Heart right ventricle (tissue), 16 donors: ENCODE data around the gene ZNF28. TPM values are rescaled to one million over a fixed set of nuclear protein-coding genes. Genes with fewer than 3 reads are reported as not detected.
"Not testable (repeated sequence)": the region's sequence is repeated elsewhere in the genome, so short reads cannot be mapped to it uniquely, and the experiment has no call there.

Experiments
- ATAC-seq, 8 donors: fragments of 200-7000 bp; cut with Tn5 transposase; one replicate each; pipeline ENCODE4 v1.9.1; 2020; ENCODE audit warnings: mild to moderate bottlenecking in 8 of 8, moderate library complexity in 8 of 8, moderate number of reproducible peaks in 1 of 8
- DNase-seq, 2 donors: peaks; one replicate each; pipeline ENCODE4 v3.0.0-alpha.2; 2020
- H3K27ac ChIP-seq, 10 donors: fragments of 200-600 bp; sonication (generic) in 2 of 10; one replicate each; pipeline versions ENCODE4 v1.5.0 to v1.8.0; 2020 to 2022; ENCODE audit warnings: mild to moderate bottlenecking in 3 of 10
- H3K27me3 ChIP-seq, 7 donors: fragments of 200-600 bp; one replicate each; pipeline ENCODE4 v1.8.0; 2021 to 2022; ENCODE audit warnings: mild to moderate bottlenecking in 2 of 7
- H3K36me3 ChIP-seq, 9 donors: fragments of 200-600 bp; sonication (generic) in 1 of 9; one replicate each; pipeline versions ENCODE4 v1.5.0 to v1.8.0; 2020 to 2022; ENCODE audit warnings: mild to moderate bottlenecking in 2 of 9
- H3K4me1 ChIP-seq, 9 donors: fragments of 200-600 bp; sonication (generic) in 1 of 9; one replicate each; pipeline versions ENCODE4 v1.5.0 to v1.8.0; 2020 to 2022; ENCODE audit warnings: mild to moderate bottlenecking in 4 of 9
- H3K4me3 ChIP-seq, 10 donors: fragments of 200-600 bp; sonication (generic) in 2 of 10; one replicate each; pipeline versions ENCODE4 v1.5.0 to v1.8.0; 2020 to 2022; ENCODE audit warnings: mild to moderate bottlenecking in 7 of 10, moderate library complexity in 2 of 10
- H3K9me3 ChIP-seq, 11 donors: fragments of 200-600 bp in 10 of 11; sonication (generic) in 2 of 11; one replicate each; pipeline versions ENCODE4 v1.5.0 to v1.8.0; 2013 to 2022; ENCODE audit warnings: mild to moderate bottlenecking in 2 of 11, control low read depth in 1 of 11, moderate library complexity in 1 of 11
- WGBS, 2 donors: extraction: QIAGEN DNeasy Blood & Tissue Kit; methylation state at CpG; one replicate each; pipeline ENCODE4 v1.1.7; 2013; ENCODE audit warnings: inconsistent platforms in 1 of 2; 5-methylcytosine and 5-hydroxymethylcytosine counted together
- intact Hi-C, 10 donors: fragments of 100-400 bp; cut with DNase I; formaldehyde crosslinking; loops; one replicate each; pipeline versions ENCODE4 v1.11.1 to v1.14.2; 2022
- polyA plus RNA-seq, 2 donors: library from polyadenylated mRNA; stranded (reverse); fragments of 200-250 nt; gene quantifications; one replicate each; pipeline ENCODE4 v1.2.3, GENCODE V29; 2013
- total RNA-seq, 10 donors: library from RNA; stranded (reverse); fragmentation: NEBNext Ultra II Directional in 3 of 10; extraction: Animal tissue kit (Norgen Biotek cat#: 25700) in 3 of 10; gene quantifications; one replicate each; pipeline versions ENCODE4 v1.2.1 to v1.2.4, GENCODE V29; 2021 to 2023
- TF ChIP-seq, protein P1 (sequence below), 9 donors: fragments of 200-600 bp; sonication (generic) in 2 of 9; IDR thresholded peaks; one replicate each; pipeline versions ENCODE4 v1.5.0 to v1.8.0; 2021 to 2022; ENCODE audit warnings: antibody characterized with exemption in 9 of 9, mild to moderate bottlenecking in 5 of 9, moderate library complexity in 1 of 9
- donor health status: Arrhythmogenic right ventricular cardiomyopathy.
- donor health status: ischemic (EF 13 %, LVEDD 7.1; RV severe dilation, severe dysfunction).
- donor health status: healthy with polysubstance abuse.
- donor health status: DM: no; HTN: yes; CAD: no.
- donor health status: DM: no; HTN: no; CAD: no.
- donor health status: ischemic (EF 25% LVEDD 6.9; RV normal size, moderate dysfunction).
- donor health status: ischemic (EF 25% LVEDD 5.7; RV mildly dilated, moderate dysfunction).
- donor health status: healthy.
- donor health status: DM: yes; HTN: yes; CAD: no.
- donor health status: Ischemic cardiomyopathy.
- donor health status: ischemic (EF 35%, LVEDD 5.7; RV mildly dilated, moderate dysfunction).
- donor health status: nonischemic (EF 11% LVEDD 7.7; RV severe dilation, severe dysfunction).
- donor health status: DM: yes; HTN: yes; CAD: no.
- donor health status: PGD.
- donor health status: ischemic (EF 29% LVEDD 5.4; RV normal size, mild dysfunction).
- donor health status: nonischemic (EF 23%, LVEDD 6.1; RV moderate dilation, normal function).

ZNF28 gene
- total and polyA plus RNA-seq, 12 donors = 1.4 to 11.4 (median 9.0) TPM

DNA sequence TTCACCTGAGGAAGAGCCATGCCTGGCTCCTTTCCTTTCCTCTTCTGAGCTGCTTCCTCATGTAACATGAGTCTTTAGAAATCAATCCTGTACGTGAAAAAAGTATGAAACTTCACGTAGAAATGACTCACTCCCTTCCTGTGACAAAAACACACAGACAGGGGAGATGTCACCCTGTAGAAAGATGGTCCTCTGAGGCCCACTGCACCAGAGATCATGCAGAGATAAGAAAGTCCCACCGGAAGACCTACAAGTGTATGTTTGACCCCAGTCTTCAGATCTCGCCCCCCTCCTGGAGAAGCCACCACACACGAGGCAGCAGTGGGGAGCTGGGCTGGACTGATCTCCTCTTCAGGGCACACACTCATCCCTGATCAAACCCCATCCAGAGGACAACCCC is 12.1 kb upstream of the ZNF28 start:
- ATAC-seq, H3K4me3 ChIP-seq, DNase-seq, H3K27me3 ChIP-seq, intact Hi-C loops, H3K4me1 ChIP-seq, H3K27ac ChIP-seq: not testable (repeated sequence)
- 71 to 78% methylated on average over 5 of the region's 5 CpGs for WGBS, 2 donors
- peaks cover 0 to 58% (median 15%) of the 10 kb centered on the region in 11 donors for H3K9me3 ChIP-seq
- peaks cover 0 to 24% (median 0%) of the 10 kb centered on the region in 9 donors for H3K36me3 ChIP-seq

DNA sequence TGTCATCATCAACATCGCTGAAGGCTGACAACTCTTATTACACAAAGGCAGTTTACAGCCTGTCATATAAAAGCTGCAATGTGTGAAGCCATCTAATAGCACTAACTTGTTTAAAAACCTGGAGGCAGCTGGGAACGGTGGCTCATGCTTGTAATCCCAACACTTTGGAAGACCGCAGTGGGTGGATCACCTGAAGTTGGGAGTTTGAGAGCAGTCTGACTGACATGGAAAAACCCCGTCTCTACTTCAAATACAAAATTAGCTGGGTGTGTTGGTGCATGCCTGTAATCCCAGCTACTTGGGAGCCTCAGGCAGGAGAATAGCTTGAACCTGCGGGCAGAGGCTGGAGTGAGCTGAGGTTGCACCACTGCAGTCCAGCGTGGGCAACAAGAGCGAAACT is 8.4 kb upstream of the ZNF28 start:
- H3K4me1 ChIP-seq, H3K27me3 ChIP-seq, intact Hi-C loops, H3K4me3 ChIP-seq, DNase-seq, H3K36me3 ChIP-seq, ATAC-seq, H3K27ac ChIP-seq: not testable (repeated sequence)
- H3K9me3 ChIP-seq = peaks cover 0 to 27% (median 0%) of the 10 kb centered on the region in 11 donors
- 86 to 95% methylated on average over 7 of the region's 7 CpGs for WGBS, 2 donors

DNA sequence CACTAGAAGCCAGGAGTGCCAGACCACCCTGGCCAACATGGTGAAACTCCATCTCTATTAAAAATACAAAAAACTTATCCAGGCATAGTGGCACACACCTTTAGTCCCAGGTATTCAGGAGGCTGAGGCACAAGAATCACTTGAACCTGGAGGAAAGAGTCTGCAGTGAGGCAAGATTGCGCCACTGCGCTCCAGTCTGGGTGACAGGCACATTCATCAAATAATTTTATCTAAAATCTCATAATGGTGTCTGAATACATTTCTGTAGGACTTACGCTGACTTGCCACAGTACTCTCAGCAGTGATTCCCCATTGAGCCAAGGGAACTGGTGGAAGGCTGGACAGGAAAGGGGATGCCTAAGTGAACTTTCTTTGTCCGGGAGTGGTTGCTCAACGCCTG is 4.3 kb upstream of the ZNF28 start:
- H3K27ac ChIP-seq = no peak overlapping the region
- ATAC-seq = no peak

DNA sequence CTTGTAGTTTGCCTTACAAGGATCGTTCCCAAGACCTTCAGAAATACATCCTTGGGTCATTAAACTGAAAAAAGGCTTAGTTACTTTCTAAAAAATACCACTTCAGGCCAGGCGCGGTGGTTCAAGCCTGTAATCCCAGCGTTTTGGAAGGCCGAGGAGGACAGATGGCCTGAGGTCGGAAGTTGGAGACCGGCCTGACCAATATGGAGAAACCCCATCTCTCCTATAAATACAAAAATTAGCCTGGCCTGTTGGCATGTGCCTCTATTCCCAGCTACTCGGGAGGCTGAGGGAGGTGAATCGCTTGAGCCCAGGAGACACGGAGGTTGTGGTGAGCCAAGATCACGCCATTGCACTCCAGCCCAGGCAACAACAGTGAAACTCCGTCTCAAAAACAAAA is 2.2 kb upstream of the ZNF28 start:
- TF ChIP-seq, protein P1, sequence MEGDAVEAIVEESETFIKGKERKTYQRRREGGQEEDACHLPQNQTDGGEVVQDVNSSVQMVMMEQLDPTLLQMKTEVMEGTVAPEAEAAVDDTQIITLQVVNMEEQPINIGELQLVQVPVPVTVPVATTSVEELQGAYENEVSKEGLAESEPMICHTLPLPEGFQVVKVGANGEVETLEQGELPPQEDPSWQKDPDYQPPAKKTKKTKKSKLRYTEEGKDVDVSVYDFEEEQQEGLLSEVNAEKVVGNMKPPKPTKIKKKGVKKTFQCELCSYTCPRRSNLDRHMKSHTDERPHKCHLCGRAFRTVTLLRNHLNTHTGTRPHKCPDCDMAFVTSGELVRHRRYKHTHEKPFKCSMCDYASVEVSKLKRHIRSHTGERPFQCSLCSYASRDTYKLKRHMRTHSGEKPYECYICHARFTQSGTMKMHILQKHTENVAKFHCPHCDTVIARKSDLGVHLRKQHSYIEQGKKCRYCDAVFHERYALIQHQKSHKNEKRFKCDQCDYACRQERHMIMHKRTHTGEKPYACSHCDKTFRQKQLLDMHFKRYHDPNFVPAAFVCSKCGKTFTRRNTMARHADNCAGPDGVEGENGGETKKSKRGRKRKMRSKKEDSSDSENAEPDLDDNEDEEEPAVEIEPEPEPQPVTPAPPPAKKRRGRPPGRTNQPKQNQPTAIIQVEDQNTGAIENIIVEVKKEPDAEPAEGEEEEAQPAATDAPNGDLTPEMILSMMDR (IDR thresholded peaks at IDR 0.05) = no peak
- Histone ChIP-seq H3K27me3 (no peaks in the 10 kb centered on the region), H3K4me3 (no peak overlapping the region), H3K36me3 (no peaks in the 10 kb centered on the region), H3K27ac (no peak overlapping the region), H3K9me3 (no peaks in the 10 kb centered on the region), H3K4me1 (peaks cover 0 to 12% (median 6%) of the 10 kb centered on the region in 9 donors)
- ATAC-seq (no peak), DNase-seq (no peak)
- 95 to 97% methylated on average over 12 of the region's 12 CpGs for WGBS, 2 donors
- intact Hi-C loops = loop anchor here in 1 of 10 donors (5.0 kb wide), 1 partner anchor 34 kb away; the partner anchor contains the start of gene ZNF468

More for the DNA sequence above, 4.3 kb upstream of the ZNF28 start:
- peaks cover 0 to 7% (median under 1%) of the 10 kb centered on the region in 9 donors for H3K4me1 ChIP-seq
- no peaks in the 10 kb centered on the region for H3K27me3 ChIP-seq
- no peak overlapping the region for H3K4me3 ChIP-seq
- no peaks in the 10 kb centered on the region for H3K36me3 ChIP-seq
- peaks cover 0 to under 1% (median 0%) of the 10 kb centered on the region in 11 donors for H3K9me3 ChIP-seq
- DNase-seq = no peak
- intact Hi-C loops = no loop called here
- TF ChIP-seq, protein P1 (IDR thresholded peaks at IDR 0.05) = no peak
- WGBS, 2 donors = 90 to 94% methylated on average over 5 of the region's 5 CpGs

DNA sequence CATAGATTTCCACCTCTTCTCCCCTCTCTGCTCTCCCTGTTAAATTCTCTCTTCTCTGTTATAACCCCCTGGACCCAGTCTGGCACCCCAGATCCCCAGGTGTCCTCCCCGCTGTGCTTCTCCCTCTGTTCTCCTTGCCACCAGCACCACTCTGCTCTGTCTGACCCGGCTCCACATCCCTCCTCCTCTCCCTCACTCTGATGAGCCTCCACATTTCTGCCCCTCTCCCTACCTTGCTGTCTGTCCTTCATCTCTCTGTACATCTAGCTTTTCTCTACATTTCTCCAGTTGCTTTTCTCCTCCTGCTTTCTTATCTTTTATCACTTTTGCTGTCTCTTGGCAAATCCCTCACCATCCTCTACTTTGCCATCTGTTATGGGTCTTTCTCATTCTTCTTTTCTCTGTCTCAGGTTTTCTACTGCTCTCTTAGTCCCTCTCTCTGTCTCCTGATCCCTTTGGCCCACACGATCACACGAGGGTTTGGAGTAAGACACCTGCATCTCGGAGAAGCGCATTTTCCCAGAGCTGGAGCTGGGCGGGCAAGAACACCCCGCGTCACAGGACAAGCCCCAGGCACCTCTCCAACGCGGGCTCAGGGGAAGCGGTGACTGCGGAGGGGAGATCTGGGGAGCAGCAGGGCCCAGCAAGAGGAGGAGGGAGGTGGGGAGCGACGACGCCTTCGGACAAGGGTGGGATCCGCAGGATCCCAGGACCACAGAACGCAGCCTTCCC is 795 bp downstream of the ZNF28 start:
- intact Hi-C loops = loop anchor here in 2 of 10 donors (2.0 to 5.0 kb wide), 2 partner anchors 36 to 37 kb away; partner anchors contain the start of gene ZNF468 (in 2 of the 2)
- 1 to 3% methylated on average over 13 to 18 of the region's 19 CpGs for WGBS, 2 donors
- H3K27me3 ChIP-seq, H3K9me3 ChIP-seq: not testable (repeated sequence)
- peak overlapping the region in 8 of 10 donors; percentile 28 to 77 (median 70) for H3K27ac ChIP-seq
- peaks cover 0 to 12% (median 6%) of the 10 kb centered on the region in 9 donors for H3K4me1 ChIP-seq
- H3K4me3 ChIP-seq = peak overlapping the region; percentile 38 to 82 (median 64)
- peaks cover 0 to 26% (median 0%) of the 10 kb centered on the region in 9 donors for H3K36me3 ChIP-seq
- ATAC-seq (peak; percentile 41 to 68 (median 56)), DNase-seq (peak; percentile 17 to 40)

DNA sequence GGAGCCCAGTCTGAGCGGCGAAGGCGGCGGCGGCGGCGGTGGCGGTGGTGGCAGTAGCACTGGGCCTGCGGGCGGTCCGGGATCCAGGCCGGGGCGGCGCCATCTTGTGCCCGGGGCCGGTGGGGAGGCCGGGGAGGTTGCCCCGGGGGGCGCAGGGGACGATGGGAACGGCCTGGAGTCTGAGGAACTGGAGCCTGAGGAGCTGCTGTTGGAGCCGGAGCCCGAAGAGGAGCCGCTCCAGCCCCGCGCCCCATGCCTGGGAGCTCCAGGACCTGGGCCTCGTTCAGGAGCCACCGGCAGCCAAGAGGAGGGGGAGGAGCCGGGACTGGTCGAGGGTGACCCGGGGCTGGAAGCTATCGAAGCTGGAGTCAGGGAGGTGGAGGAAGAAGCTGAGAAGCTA is 11.6 kb downstream of the ZNF28 start:
- DNase-seq = no peak
- intact Hi-C loops = no loop called here
- peaks cover 0 to 56% (median 0%) of the 10 kb centered on the region in 11 donors for H3K9me3 ChIP-seq
- TF ChIP-seq, protein P1 (IDR thresholded peaks at IDR 0.05) = no peak
- no peaks in the 10 kb centered on the region for H3K27me3 ChIP-seq
- H3K36me3 ChIP-seq = peaks cover 0 to 69% (median 18%) of the 10 kb centered on the region in 9 donors
- H3K4me3 ChIP-seq = no peak overlapping the region
- no peaks in the 10 kb centered on the region for H3K4me1 ChIP-seq
- WGBS, 2 donors = 96% methylated on average over 31 to 32 of the region's 32 CpGs
- H3K27ac ChIP-seq = no peak overlapping the region
- ATAC-seq = no peak

DNA sequence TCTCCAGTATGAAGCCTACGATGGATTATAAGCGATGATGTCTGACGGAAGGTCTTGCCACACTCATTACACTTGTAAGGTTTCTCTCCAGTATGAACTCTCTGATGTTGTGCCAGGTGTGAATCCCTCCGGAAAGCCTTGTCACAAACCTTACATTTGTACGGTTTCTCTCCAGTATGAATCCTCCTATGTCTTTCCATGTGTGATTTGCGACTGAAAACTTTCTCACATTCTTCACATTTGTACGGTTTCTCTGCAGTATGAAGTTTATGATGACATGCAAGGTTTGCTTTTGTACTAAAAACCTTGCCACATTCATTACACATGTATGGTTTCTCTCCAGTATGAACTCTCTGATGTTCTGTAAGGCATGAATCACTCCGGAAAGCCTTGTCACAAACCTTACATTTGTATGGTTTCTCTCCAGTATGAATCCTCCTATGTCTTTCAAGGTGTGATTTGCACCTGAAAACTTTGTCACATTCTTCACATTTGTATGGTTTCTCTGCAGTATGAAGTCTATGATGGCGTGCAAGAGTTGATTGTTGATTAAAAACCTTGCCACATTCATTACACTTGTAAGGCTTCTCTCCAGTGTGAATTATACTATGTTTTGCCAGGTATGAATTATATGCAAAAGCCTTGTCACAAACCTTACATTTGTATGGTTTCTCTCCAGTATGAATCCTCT is 21.3 kb downstream of the ZNF28 start:
- Histone ChIP-seq H3K9me3 (peaks cover 0 to 100% (median 80%) of the 10 kb centered on the region in 11 donors), H3K36me3 (peaks cover 0 to 78% (median 52%) of the 10 kb centered on the region in 9 donors)
- H3K4me1 ChIP-seq, H3K27me3 ChIP-seq, H3K4me3 ChIP-seq, DNase-seq, intact Hi-C loops, ATAC-seq, H3K27ac ChIP-seq: not testable (repeated sequence)
- 97 to 98% methylated on average over 9 of the region's 9 CpGs for WGBS, 2 donors
